ENCODE results near the gene MMP17. TPM values are rescaled to one million over a fixed set of nuclear protein-coding genes. Genes with fewer than 3 reads are reported as not detected.

MMP17 gene
- total and polyA plus RNA-seq, 2 of the 4 experiments (the other 2 are of a cell fraction), result 1.4 to 11.8 TPM

GRCh38 chr12:131793243-131794022 is 34.8 kb upstream of the MMP17 start:
- in situ Hi-C loops (cut with MboI; ENCODE audit: low sequenced_read_pairs), result no loop called here
- ChIA-PET POLR2A (ENCODE audit: unreplicated experiment) (no interaction called here), CTCF (no interaction called here)
- H3K9me1 ChIP-seq (ENCODE audit: insufficient read depth, low read length), result peaks cover 5% of the 10 kb centered on the region; the same call in 1 of the 2 replicates
- no peak overlapping the region for H3K18ac ChIP-seq (ENCODE audit: low read depth, low read length)
- no peaks in the 10 kb centered on the region for H3K27me3 ChIP-seq (ENCODE audit: control insufficient read depth, insufficient read depth, low read length)
- H3K14ac ChIP-seq (replicated peaks; ENCODE audit: low read depth, low read length), result no peak overlapping the region
- H3K4me3 ChIP-seq (ENCODE audit: insufficient read depth, low read depth, low read length), result no peak overlapping the region
- no peak overlapping the region for H3K4me2 ChIP-seq (ENCODE audit: low read depth, low read length)
- H3K4ac ChIP-seq (ENCODE audit: low read depth, low read length), result no peak overlapping the region
- H2BK20ac ChIP-seq (ENCODE audit: low read depth, low read length), result no peak overlapping the region
- no peaks in the 10 kb centered on the region for H4K20me1 ChIP-seq (ENCODE audit: insufficient read depth, low read length)
- H3K9me3 ChIP-seq (ENCODE audit: control insufficient read depth, insufficient read depth, low read length), result no peaks in the 10 kb centered on the region
- ATAC-seq (ENCODE audit: low read depth), result no peak
- no peak overlapping the region for H4K91ac ChIP-seq (ENCODE audit: insufficient read depth, low read depth, low read length)
- no peak overlapping the region for H3K9ac ChIP-seq (ENCODE audit: low read depth, low read length)
- H2AK5ac ChIP-seq (ENCODE audit: low read depth, low read length), result no peak overlapping the region
- no peak overlapping the region for H2AFZ ChIP-seq (replicated peaks; ENCODE audit: low read length, poor library complexity)
- intact Hi-C loops (cut with micrococcal nuclease), result no loop called here
- no peak overlapping the region for H2AK9ac ChIP-seq (replicated peaks; ENCODE audit: low read depth, low read length, poor library complexity)
- H4K8ac ChIP-seq (ENCODE audit: low read depth in 2 of 2, low read length in 2 of 2), result no peak overlapping the region
- H2BK15ac ChIP-seq (ENCODE audit: low read depth, low read length), result no peak overlapping the region
- no peak overlapping the region for H2BK5ac ChIP-seq (ENCODE audit: low read depth, low read length, poor library complexity, severe bottlenecking)
- WGBS, 2 experiments (ENCODE audit: extremely low coverage in 2 of 2, insufficient read length in 1 of 2), result 90% methylated on average over 11 of the region's 19 CpGs; no CpG with 5 or more reads in 1 of the 2 experiments
- no peak overlapping the region for H3K27ac ChIP-seq (ENCODE audit: insufficient read depth, low read length)
- BruUV-seq (replicated peaks), result no TSS peak
- no peak overlapping the region for H3K56ac ChIP-seq (ENCODE audit: extremely low read depth, insufficient read depth, low read length)
- H3K79me1 ChIP-seq (ENCODE audit: low read depth in 1 of 2, low read length in 2 of 2), result peaks cover 5 to 14% of the 10 kb centered on the region in 2 experiments; a peak in 2 of 4 replicates
- TF ChIP-seq FOS (IDR thresholded peaks at IDR 0.05; ENCODE audit: low read depth, low read length), result 0 out of 2 replicates have a peak, but pooled peaks have one; percentile 9
- TF ChIP-seq RAD21 (IDR thresholded peaks at IDR 0.05; ENCODE audit: low read length), result no peak
- no peak for TF ChIP-seq RCOR1 (IDR thresholded peaks at IDR 0.05; ENCODE audit: insufficient replicate concordance, low read length)
- H3K23ac ChIP-seq (ENCODE audit: low read depth, low read length), result no peak overlapping the region
- dilution Hi-C loops (cut with HindIII; ENCODE audit: low sequenced_read_pairs, unreplicated experiment), result no loop called here
- H3K4me1 ChIP-seq (ENCODE audit: control insufficient read depth, insufficient read depth, low read length), result no peaks in the 10 kb centered on the region
- peaks cover 40% of the 10 kb centered on the region for H3K36me3 ChIP-seq (ENCODE audit: control insufficient read depth, insufficient read depth, low read length)
- H4K5ac ChIP-seq (ENCODE audit: low read depth, low read length), result no peak overlapping the region
- DNase-seq, result peak; percentile 17
- H2BK120ac ChIP-seq (ENCODE audit: low read depth, low read length), result no peak overlapping the region
